Measurements from ENCODE around the gene MAT2B.

The MAT2B gene

DNA sequence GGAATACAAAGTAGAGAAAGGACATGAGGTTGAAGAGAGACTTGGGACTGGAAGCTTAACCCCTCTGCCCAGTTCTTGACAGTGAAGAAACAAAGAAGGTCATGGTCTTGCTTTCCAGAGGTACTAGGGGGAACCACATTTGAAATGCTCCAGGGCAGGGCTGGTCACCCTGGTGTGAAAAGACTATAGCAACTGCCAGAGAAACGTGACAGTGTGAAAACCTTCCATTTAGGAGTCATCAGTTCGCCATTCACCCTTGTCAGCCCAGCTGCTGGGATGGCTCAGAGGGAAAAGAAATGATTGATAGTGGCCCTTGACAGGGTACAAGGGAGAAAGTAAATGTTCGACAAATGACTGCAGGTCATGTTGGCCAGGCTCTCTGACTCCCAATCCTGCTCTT lies 56.7 kb downstream of the MAT2B start:
- no peak for DNase-seq

DNA sequence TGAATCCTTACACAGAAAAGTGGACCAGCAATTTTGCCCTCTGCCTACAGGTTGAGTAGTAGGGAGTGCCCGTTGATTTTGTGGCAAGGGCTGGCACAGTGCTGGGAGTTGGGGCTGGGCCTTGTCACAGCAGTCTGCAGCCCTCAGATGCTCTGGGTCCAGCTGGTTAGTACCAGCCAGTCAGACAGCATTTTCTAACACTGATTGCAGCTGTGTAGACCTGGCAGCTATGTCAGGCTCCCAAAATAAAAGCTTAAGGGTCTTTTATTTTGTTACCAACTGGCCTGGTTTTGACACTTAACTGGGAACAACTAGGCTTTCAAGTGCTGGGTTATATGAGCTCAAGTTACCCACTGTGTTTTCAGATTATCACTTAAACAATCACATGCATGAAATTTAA lies 57.7 kb downstream of the MAT2B start:
- DNase-seq = no peak

- DNase-seq = no peak
Measured at GRCh38 chr5:163563880-163564279, 58.5 kb downstream of the MAT2B start.

GRCh38 chr5:163564321-163564938 lies 59.0 kb downstream of the MAT2B start:
- DNase-seq = peak; percentile 62

DNA sequence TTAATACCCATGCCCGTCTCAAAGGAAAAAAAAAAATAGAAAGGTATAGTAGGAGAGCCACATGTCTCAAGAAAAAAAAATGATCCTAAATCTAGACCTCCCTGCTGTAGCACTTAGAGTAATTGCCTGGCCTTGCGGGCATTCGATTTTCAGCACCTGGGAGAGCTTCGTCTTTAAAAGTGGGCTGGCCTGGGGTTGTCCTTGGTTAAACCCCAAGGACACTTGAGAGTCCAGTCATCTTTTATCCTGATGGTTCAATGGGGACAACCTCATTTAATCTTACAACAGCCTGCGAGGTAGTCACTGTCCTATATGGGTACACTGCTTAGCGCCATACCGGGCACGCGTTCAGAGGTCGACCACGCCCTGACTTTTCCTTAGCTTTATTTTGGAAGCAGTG lies 60.1 kb downstream of the MAT2B start:
- peak; percentile 50 for DNase-seq

DNA sequence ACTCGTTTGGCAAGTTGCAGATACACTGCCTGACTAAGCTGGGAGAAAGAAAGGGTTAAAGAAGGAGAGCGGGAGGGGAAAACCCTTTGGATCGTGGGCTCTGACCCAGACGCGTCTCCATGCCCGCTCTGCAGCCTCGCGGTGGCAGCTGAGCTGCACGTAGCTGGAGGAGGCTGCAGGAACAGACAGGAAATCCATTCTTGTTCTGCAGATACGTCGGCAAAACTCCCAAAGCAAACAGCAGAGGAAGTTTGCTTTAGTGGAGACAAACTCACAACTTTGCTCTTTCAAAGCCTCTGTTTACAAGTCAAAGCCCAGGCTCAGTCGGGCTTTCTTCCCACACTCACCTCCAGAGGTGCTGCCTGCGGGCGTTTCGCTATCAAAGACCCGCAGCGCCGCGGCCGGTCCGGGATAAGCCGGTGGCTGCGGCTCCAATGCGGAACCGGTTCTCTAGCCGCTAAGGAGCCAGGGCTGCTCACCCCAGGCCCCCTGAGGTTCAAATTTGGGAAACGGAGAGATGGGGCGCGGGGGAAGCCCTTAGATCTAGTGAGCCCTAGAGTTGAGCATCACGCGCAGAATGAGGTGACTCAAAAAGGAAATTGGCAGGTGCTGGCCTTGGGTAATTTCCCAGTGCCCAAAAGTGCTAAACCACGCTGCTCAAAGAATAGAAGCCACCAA lies 60.7 kb downstream of the MAT2B start:
- peak; percentile 50 for DNase-seq

- DNase-seq = no peak
Measured at GRCh38 chr5:163566678-163567077, 61.3 kb downstream of the MAT2B start.

DNA sequence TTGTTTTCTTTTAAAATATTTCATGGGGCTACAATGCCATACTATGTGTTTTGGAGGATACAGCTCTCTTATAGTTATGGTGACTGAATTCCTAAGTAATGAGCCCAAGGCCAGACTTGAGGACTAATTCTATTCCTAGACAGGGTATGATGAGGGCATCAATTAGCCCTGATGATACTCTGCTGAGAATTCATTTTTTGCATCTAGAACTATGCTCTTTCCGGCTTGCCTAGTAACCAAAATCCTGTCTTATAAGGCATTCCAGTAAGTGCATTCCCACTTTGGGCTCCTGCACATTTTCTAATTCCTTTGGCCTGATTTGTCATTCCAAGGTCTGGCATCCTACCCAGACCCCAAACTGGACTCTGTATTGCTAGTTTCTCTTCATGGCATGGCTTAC lies 62.4 kb downstream of the MAT2B start:
- DNase-seq = no peak
